T-helper 22 cell (primary cell): ENCODE data around the gene FAM227A.
"Not testable (repeated sequence)": the region's sequence is repeated elsewhere in the genome, so short reads cannot be mapped to it uniquely, and the experiment has no call there.

Experiments
- DNase-seq: peaks from one replicate; pipeline ENCODE4 v3.0.0-alpha.2; 2020; ENCODE audit warnings: low read depth

The FAM227A gene

DNA sequence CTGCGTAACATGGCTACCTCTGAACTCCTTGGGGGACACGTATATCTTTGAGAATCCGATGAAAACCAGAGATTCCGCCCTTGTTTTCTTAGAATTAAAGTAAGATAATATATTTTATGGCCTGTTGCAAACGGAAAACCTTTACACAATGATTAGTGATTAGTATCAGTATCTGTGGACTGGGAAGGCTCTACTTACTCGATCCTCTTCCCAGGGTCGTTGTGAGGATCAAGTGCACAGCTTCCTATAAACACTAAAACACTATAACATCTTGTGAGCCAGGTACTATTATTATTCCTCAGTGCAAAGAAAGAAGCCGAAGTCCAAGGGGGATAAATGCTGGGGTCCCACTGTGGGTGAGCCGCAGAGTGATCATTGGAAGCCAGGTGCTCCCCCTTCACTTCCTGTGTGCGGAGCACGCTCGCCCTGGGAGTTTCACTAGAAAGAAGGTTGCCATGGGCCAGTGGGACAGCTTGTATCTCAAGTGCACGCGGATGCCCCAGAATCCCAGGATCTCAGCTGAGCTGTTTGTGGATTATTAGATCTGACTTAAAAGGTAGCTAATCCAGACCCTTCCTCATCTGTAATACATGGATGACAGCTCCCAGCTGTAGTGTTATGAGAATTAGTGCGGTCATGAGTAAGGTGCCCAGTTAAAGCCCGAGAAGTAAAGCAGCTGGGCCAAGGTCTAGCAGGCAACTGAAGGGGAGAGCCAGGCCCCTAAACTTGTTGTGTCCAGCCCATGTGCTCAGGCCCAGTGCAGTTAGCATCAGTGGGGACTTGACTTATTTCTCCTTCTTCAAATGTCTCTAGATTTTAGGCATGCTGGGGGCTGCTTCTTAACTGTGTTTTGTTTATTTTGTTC lies 1.1 kb upstream of the FAM227A start:
- DNase-seq, result no peak

DNA sequence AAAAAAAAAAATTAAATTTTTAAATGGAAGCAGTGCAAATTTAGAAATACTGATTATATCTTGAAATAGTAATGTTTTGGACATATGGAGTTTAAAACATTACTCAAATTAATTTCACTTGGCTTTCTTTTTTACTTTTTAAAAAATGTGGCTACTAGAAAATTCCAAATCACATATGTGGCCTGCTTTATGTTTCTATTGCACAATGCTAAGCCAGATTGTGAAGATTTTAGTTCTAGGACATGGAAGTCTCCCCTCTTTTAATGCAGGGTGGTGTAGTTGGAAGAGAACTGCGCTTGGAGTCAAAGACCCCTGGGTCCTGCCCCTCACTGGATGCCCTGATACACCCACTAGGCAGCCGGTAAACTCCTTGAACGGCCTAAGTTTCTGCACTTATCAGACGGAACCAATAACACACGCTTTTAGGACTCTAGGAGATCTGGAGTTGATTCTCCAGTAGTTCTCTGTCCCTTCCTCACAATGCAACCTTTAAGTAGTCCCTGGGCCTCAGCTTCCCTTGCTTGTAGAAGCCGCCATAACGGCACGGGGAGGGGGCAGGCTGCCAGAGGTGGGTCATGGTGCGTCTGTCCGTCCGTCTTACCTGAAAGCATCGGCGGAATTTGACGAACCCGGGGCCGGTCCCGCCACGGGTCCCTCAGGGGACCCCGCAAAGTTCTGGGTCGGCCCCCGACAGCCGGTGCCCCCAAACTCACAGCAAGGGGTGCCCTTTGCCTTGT lies 505 bp downstream of the FAM227A start:
- DNase-seq, result no peak

DNA sequence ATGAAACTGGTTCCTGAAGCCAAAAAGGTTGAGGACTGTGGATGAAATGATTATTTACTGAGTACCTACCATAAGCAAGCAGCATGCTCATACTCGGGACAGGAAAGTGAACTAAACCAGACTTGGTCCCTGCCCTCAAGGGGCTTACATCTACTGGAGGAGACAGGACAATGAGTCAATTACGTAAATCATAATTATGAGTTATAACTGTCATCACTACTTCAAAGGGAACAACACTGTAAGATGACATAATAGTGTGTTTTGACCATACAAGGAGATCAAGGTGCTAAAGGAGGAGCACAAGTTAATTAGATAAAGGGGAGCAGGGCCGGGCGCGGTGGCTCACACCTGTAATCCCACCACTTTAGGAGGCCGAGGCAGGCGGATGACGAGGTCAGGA lies 2.5 kb downstream of the FAM227A start:
- no peak for DNase-seq

DNA sequence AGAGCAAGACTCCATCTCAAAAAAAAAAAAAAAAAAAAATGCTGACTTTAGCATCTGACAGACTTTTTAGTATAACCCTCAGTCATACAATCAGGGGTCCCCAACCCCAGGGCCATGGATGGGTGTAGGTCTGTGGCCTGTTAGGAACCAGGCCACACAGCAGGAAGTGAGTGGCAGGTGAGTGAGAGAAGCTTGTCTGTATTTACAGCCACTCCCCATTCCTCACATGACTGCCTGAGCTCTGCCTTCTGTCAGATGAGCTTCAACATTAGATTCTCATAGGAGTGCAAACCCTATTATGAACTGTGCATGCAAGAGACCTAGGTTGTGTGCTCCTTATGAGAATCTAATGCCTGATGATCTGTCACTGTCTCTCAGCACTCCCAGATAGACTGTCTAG lies 3.3 kb downstream of the FAM227A start:
- DNase-seq, result no peak

DNA sequence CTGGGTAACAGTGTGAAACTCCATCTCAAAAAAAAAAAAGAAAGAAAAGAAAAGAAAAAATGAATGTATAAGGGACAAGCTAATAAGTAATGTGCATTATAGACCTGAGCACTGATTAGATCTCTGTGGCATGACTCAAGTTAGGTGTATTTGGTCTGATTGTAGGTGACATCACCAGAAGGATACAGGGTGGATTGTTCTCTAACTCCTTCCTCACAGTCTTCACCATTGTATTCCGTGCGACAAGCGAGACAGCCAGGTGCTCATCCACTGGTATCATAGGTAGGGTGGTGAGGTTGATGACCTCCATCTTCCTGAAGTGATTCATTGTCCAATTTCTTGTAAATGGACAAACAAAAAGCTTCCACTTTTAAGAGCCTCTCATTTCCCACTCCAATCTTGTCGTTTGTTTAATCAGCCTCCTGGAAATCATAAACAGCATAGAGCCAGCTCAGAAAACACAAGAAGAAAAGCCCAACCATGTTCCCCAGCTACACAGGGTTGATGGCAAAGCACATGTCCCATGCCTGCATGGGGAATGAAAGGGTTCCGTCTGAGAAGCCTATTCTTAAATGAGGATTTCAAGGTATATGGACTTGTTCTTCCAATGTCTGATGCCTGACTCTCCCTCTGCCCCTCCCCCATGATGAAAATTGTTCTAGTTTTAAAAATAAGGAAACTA lies 6.2 kb downstream of the FAM227A start:
- DNase-seq, result no peak

DNA sequence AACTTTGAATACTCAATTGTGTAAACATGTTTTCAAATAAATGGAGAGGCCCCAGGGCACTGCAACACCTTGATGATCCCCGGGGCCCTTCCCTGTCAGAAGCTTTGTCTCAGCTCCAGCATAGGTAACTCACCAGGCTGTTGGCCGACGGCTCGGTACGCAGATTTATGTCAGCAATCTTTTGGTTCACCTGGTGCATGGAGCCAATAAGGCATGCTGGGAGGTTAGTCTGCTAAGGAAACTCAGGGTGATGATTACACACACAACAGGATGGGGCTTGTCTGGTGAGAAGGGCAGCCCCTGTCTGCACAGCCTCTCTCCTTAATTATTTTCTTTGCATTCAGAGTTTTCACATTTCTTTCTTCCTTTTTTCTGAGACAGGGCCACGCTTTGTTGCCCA lies 10.8 kb downstream of the FAM227A start:
- DNase-seq, result no peak

DNA sequence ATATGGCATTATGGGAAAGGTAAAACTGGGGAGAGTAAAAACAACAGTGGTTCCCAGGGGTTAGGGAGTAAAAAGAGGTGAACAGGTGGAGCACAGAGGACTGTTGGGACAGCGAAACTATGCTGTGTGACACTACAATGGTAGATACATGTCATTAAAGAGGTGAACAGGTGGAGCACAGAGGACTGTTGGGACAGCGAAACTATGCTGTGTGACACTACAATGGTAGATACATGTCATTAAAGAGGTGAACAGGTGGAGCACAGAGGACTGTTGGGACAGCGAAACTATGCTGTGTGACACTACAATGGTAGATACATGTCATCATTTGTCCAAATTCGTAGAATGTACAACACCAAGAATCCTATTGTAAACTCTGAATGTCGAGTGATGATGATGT lies 11.9 kb downstream of the FAM227A start:
- not testable (repeated sequence) for DNase-seq

DNA sequence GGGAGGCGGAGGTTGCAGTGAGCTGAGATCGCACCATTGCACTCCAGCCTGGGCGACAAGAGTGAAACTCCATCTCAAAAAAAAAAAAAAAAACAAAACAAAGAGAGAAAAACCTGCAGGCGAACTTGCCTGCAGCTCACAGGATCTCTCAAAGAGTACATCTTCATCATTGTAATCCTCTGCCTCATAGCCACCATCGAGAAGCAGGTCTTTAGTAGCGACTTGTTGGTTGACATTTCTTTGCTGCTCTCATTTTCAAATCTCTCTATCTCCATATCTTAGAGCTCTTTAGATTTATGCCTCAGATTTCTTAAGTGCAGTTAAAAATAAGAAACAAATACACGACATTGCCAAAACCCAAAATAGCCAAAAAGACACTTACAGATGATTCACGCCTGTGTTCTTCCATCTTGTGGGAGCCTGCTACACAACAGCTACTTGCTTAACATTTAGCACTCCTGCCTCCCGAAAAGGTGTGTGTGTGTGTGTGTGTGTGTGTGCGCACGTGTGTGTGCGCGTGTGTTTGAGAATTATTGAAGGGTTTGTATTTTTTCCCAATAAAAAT lies 14.6 kb downstream of the FAM227A start:
- DNase-seq, result no peak

DNA sequence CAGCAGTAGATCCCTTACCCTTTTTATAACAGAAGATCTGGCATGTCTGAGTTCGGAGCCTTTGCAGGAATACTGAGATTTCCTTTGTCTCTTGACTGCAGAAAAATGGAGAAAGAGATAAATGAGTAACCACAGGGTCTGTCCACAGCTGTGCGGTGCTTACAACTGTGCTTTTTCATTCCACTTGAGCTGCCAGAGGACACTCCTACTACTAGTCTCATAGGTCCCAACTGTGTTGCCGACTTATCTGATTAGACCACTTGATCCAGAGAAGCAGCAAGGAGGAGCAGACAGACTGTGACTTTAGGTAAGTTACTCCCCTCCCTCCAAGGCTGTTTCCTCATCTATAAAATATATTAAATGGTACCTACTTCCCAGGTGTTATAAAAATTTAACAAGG lies 17.5 kb downstream of the FAM227A start:
- DNase-seq, result no peak

DNA sequence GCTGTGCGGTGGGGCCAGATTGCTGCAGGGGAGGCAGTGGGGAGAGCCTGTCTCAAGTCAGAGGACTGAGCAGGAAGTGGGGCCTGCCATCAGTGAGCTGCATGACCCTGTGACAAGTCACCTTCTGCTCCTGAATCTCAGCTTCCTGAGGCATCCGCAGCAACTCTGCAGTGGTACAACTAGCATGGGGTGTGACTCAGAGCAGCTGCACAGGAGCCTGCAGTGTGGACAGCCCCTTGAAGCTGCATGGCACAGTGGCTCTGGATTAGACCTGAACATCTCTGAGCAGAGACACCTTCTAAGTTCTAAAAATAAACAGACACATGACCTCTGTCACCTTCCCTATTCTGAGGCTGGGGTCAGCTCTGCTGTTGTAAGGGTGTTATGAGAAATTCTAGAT lies 18.0 kb downstream of the FAM227A start:
- no peak for DNase-seq

DNA sequence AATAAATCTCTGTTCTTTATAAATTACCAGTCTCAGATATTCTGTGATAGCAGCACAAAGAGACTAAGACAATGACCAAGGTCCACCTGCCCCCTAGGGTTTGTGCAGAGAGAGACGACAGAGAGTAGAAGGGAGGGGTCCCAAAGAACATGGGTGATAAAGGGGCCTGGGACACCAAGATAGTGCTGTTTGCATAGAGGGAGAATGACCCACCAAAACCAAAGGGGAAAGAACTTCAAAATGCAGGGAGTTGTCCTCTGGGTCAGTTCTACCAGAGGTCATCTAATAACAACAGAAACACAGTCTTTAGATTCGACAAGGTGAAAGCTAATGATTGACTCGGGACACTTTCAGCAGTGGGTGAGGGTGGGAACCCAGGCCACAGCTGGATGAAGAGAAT lies 23.7 kb downstream of the FAM227A start:
- no peak for DNase-seq

DNA sequence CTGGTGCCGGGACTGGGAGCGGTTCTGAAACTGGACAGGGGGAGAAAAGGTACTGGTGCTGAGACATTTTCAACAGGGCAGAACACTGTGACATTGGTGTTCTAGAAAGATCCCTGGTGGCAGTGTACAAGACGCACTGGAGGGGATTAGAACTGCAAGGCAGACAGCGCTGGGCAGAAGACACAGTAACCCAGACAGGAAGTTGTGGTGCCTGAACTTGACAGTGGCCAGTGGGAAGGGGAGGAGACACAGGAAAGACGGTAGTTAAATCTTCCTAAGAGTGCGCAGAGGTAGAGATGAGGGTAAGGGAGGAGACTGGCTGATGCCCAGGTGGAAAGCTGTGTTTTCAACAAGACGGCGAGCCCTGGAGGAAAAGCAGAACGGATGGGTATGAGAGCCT lies 24.5 kb downstream of the FAM227A start:
- DNase-seq, result no peak

DNA sequence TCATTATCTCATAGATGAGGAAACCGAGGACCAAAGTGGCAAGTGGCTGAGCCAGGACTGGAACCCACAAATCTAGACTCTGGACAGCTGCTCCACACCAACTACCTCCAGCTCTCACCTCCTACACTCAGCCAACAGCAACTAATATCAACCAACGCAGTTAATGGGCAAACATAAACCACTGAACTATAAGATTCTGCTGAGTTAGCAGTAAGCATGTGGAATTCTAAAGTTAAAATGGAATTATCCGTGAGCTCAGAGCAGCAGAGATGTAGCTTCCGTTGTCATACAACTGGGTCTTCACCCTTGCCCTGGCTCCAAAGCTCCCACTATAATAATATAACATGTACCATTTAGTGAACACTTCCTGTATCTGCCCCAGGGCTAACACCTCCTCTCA lies 27.1 kb downstream of the FAM227A start:
- DNase-seq, result no peak

DNA sequence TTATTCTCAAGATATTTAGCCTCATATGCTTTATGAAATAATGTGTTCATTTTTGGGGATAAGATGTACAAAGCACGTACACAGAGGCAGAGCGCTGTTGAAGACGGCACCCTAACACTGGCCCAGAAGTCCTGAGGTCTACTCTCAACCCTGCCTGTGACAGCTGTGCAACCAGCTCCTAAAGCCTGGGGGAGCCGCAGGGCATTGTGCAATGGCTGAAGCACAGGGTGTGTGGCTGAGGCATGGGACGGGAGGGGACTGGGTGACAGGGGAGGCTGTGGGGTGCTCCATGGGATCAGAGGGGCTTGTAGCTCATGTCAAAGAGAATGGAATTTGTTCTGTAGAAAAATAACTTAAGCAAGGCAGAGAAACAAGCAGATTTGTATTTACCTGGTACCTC lies 27.7 kb downstream of the FAM227A start:
- DNase-seq, result no peak

DNA sequence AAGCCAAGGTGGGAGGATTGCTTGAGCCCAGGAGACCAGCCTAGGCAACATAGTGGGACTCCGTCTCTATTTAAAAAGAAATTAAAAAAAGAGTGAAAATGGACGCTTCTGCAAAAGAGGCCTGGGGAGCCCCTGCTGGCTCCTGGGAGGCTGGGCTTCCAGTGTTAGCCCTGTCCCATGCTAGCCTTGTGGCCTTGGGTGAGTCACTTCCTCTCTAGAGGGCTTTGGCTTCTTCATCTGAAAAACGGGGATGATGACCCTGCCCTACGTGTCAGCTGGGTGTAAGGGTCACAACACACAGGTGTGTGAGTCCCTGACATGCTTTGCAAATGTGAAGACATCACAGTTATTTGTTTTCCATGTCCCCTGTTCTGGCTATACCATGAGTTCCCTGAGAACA lies 32.8 kb downstream of the FAM227A start:
- DNase-seq, result no peak

DNA sequence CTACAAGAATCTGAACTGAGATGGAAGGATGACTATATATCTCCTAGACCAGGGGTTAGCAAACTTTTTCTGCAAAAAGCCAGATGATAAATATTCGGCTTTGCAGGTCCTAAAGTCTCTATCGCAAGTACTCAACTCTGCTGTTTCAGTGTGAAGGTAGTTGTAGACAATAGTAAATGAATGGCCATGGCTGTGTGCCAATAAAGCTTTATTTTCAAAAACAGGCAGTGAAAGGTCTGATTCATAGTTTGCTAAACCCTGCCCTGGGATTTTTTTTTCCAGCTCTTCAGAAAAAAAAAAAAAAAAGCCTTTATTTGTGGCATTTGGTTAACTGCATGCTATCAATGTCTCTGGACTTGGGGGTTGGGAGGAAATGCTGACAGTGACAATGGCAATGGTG lies 37.5 kb downstream of the FAM227A start:
- DNase-seq, result no peak

DNA sequence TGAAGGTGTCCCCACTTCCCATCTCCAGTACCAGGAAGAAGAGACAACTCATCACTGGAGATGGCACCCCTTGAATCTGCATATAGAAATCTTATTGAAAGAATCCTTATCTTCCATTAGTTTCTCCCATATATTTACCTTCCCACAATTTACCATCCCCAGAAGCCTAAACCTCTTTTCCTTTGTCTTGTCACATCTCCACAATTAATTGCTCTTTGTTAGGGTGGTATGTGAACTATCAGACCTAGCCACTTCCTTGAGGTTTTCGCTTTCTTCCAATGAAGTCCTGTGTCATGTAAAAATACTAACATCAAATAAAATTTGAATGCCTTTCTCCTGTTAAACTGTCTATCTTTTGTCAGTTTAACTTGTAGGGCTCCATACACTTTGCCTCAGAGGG lies 37.9 kb downstream of the FAM227A start:
- DNase-seq, result no peak

DNA sequence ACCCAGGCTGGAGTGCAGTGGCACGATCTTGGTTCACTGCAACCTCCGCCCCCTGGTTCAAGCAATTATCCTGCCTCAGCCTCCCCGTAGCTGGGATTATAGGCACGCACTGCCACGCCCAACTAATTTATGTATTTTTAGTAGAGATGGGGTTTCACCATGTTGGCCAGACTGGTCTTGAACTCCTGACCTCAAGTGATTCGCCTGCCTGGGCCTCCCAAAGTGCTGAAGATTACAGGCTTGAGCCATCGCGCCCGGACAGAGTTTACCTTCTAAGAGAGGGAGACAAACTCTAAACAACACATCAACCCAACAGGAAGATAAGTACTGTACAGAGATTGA lies 41.2 kb downstream of the FAM227A start:
- not testable (repeated sequence) for DNase-seq

DNA sequence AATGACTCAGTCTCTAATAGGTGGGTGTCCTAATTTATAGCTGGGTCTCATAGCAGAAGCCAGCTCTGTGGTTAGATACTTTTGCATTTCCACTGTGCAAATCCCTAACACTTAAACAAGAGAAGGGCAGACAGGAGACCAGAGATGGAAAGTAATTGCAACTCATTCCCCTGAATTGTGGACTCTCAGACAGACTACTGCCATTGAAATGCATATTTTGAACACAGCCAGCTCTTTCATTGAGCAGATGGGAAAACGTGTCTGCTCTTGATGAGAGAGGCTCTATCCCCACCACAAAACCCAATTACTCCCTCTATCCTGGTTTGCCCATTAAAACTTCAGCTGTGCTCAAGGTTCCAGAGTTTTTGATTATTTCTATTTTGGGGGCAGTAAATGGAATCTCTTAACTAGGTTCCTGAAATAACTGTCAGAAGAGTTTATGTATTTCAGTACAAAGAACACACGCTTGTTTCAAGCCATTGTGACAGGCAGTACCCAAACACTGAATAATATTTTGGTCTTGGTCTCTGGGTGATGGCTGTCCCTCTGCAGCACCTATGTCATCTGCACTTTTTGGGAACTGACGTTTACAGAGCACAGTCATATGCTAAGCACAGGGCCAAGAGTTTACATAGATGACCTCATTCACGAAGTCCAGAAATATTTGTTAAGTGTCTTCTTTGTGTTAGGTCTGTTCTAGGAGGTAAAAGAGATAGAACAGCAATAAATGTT lies 41.7 kb downstream of the FAM227A start:
- no peak for DNase-seq

DNA sequence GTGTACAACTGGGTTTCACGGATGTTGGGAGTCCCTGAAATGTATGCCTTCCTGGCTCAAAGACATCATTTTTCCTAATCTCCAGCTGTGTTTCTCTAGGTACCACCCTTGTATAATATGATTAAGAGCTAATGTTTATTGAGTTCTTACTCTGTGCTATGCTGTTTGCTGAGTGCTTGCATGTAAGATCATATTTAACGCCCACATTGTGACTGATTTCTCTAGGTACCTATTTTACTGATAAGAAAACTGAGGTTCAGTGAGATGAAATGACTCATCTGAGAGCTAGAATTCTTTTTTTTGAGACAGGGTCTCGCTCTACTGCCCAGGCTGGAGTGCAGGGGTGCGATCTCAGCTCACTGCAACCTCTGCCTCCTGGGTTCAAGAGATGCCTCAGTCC lies 42.6 kb downstream of the FAM227A start:
- no peak for DNase-seq

DNA sequence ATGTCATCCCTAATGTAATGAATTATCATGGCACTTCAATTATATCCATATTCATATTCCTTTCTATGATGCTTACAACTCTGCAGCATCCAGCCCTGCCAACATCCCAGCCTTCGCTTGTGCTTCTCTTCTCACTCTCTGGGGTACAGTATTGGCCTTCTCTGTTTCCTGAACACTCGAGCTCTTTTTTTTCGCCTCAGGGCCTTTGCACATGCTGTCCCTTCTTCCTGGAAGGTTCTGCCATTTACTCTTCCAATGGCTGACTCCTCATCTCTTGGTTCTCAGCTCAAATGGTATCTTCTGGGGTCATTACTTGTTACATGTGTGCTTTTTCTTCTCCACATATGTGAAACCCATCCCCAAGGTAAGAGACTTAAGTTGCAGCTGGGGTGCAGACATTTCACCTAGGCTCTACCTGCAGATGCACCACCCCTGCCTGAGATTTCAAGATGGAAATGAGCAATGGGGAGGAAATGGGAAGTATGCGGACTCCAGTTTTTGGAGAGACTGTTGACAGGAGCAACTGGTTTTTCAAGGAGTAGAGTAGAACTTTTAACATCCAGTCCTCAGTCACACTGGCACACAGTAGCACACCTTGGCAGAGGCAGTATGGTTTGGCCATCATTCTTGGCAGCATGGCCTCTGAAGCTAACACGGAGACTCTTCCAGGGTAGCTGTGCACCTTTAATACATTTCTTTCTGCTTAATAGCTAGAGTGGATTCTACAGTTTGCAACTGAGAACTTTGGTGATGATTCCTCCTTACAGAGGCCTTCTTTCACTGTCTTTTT lies 43.8 kb downstream of the FAM227A start:
- no peak for DNase-seq
